HEK293T (cell line): Measurements from ENCODE around the gene SKIC8.

Experiments
- ARNT ChIP-seq: fragments of 450-650 bp; IDR thresholded peaks from 2 replicates; pipeline ENCODE4 v1.6.1; 2017; ENCODE audit warnings: mild to moderate bottlenecking
- BHLHE40 ChIP-seq: fragments of 450-650 bp; IDR thresholded peaks from 2 replicates; pipeline ENCODE4 v1.6.1; 2016; ENCODE audit warnings: mild to moderate bottlenecking, moderate library complexity, borderline replicate concordance
- CTBP1 ChIP-seq: fragments of 450-650 bp; IDR thresholded peaks from 2 replicates; pipeline ENCODE4 v1.6.1; 2016; ENCODE audit warnings: borderline replicate concordance
- ELF4 ChIP-seq: fragments of 450-650 bp; IDR thresholded peaks from 2 replicates; pipeline ENCODE4 v1.6.1; 2017; ENCODE audit warnings: antibody characterized with exemption
- FOXA1 ChIP-seq: fragments of 450-650 bp; IDR thresholded peaks from 2 replicates; pipeline ENCODE4 v1.6.1; 2016; ENCODE audit warnings: mild to moderate bottlenecking
- FOXK2 ChIP-seq: fragments of 450-650 bp; IDR thresholded peaks from 2 replicates; pipeline ENCODE4 v1.6.1; 2016; ENCODE audit warnings: mild to moderate bottlenecking
- FOXM1 ChIP-seq: fragments of 450-650 bp; IDR thresholded peaks from 2 replicates; pipeline ENCODE4 v1.6.1; 2017; ENCODE audit warnings: mild to moderate bottlenecking, borderline replicate concordance
- HDGF ChIP-seq: fragments of 450-650 bp; IDR thresholded peaks from 2 replicates; pipeline ENCODE4 v1.6.1; 2017; ENCODE audit warnings: antibody characterized with exemption, borderline replicate concordance
- L3MBTL2 ChIP-seq: fragments of 450-650 bp; conservative IDR thresholded peaks from 2 replicates; pipeline ENCODE4 v1.6.1; 2016; ENCODE audit warnings: mild to moderate bottlenecking
- NFRKB ChIP-seq: fragments of 450-650 bp; IDR thresholded peaks from 2 replicates; pipeline ENCODE4 v1.6.1; 2016; ENCODE audit warnings: mild to moderate bottlenecking, moderate library complexity
- SUZ12 ChIP-seq: fragments of 450-650 bp; IDR thresholded peaks from 2 replicates; pipeline ENCODE4 v1.6.1; 2016; ENCODE audit warnings: mild to moderate bottlenecking
- TARDBP ChIP-seq: fragments of 450-650 bp; IDR thresholded peaks from 2 replicates; pipeline ENCODE4 v1.6.1; 2016

- TF ChIP-seq FOXA1, result no peak
- TF ChIP-seq BHLHE40, result no peak
- no peak for TF ChIP-seq L3MBTL2
- TF ChIP-seq NFRKB, result no peak
- TF ChIP-seq FOXK2, result no peak
- TF ChIP-seq ELF4, result no peak
- no peak for TF ChIP-seq FOXM1
- no peak for TF ChIP-seq SUZ12
- TF ChIP-seq HDGF, result no peak
- no peak for TF ChIP-seq CTBP1
- TF ChIP-seq TARDBP, result no peak
- TF ChIP-seq ARNT, result no peak
Observed at GRCh38 chr15:78249131-78249530, 50.3 kb downstream of the SKIC8 start.
